ENCODE measurements around the gene CELA2B. TPM values are rescaled to one million over a fixed set of nuclear protein-coding genes. Genes with fewer than 3 reads are reported as not detected.
A peak's percentile ranks its signal among the peaks of the same experiment; 100 is the strongest.

CELA2B gene
- total and polyA plus RNA-seq, 4 donors = 0.45 to 0.77 (median 0.57) TPM; not detected in 1

- no peak overlapping the region for H3K27ac ChIP-seq (ENCODE audit: low read depth in 1 of 2, low read length in 2 of 2)
- no peaks in the 10 kb centered on the region for H3K9me3 ChIP-seq (ENCODE audit: control insufficient read depth, low read length)
- 98 to 100% methylated on average over 4 of the region's 4 CpGs for WGBS, 2 donors
- H3K27me3 ChIP-seq (ENCODE audit: control insufficient read depth in 1 of 2, insufficient read depth in 2 of 2, low read length in 1 of 2) = no peaks in the 10 kb centered on the region
- H3K4me3 ChIP-seq (ENCODE audit: low read length in 2 of 2) = no peak overlapping the region
- no peaks in the 10 kb centered on the region for H3K36me3 ChIP-seq (ENCODE audit: control insufficient read depth in 1 of 2, insufficient read depth in 2 of 2, low read length in 1 of 2)
- intact Hi-C loops (cut with DNase I) = loop anchor here (10.0 kb wide), 1 partner anchor 198 kb away; no protein-coding TSS in a partner anchor
- DNase-seq (peak in 1 of 2 donors; percentile 28), ATAC-seq (ENCODE audit: low FRiP score) (no peak)
- no peaks in the 10 kb centered on the region for H3K4me1 ChIP-seq (ENCODE audit: control insufficient read depth in 1 of 2, insufficient read depth in 2 of 2, low read length in 2 of 2)
Observed at GRCh38 chr1:15522551-15522950, 46.6 kb downstream of the CELA2B start.

GRCh38 chr1:15523104-15524020, 47.5 kb downstream of the CELA2B start:
- DNase-seq (peak in 1 of 2 donors; percentile 37), ATAC-seq (ENCODE audit: low FRiP score) (no peak)
- Histone ChIP-seq H3K36me3 (ENCODE audit: control insufficient read depth in 1 of 2, insufficient read depth in 2 of 2, low read length in 1 of 2) (no peaks in the 10 kb centered on the region), H3K27me3 (ENCODE audit: control insufficient read depth in 1 of 2, insufficient read depth in 2 of 2, low read length in 1 of 2) (no peaks in the 10 kb centered on the region), H3K4me1 (ENCODE audit: control insufficient read depth in 1 of 2, insufficient read depth in 2 of 2, low read length in 2 of 2) (no peaks in the 10 kb centered on the region), H3K27ac (ENCODE audit: low read depth in 1 of 2, low read length in 2 of 2) (peak overlapping the region in 1 of 2 donors; percentile 92), H3K4me3 (ENCODE audit: low read length in 2 of 2) (peak overlapping the region; percentile 88 to 91), H3K9me3 (ENCODE audit: control insufficient read depth, low read length) (no peaks in the 10 kb centered on the region)
- WGBS, 2 donors = 40 to 42% methylated on average over 18 of the region's 18 CpGs
- intact Hi-C loops (cut with DNase I) = loop anchor here (10.0 kb wide), 1 partner anchor 199 kb away; no protein-coding TSS in a partner anchor

GRCh38 chr1:15524021-15524282, 48.0 kb downstream of the CELA2B start, which contains the start of gene CASP9:
TSS of gene CASP9 (minus strand) at chr1:15524215. CDS start at chr1:15524200, 15 bp downstream.
- H3K9me3 ChIP-seq (ENCODE audit: control insufficient read depth, low read length) = no peaks in the 10 kb centered on the region
- intact Hi-C loops (cut with DNase I) = loop anchor here (10.0 kb wide), 1 partner anchor 199 kb away; no protein-coding TSS in a partner anchor
- no peak for ATAC-seq (ENCODE audit: low FRiP score)
- peak within 1 kb of the TSS; percentile 88 to 91 for H3K4me3 ChIP-seq (ENCODE audit: low read length in 2 of 2)
- no peaks in the 10 kb centered on the region for H3K36me3 ChIP-seq (ENCODE audit: control insufficient read depth in 1 of 2, insufficient read depth in 2 of 2, low read length in 1 of 2)
- DNase-seq = no peak
- peak within 1 kb of the TSS in 1 of 2 donors; percentile 100 for H3K27ac ChIP-seq (ENCODE audit: low read depth in 1 of 2, low read length in 2 of 2)
- no peaks in the 10 kb centered on the region for H3K4me1 ChIP-seq (ENCODE audit: control insufficient read depth in 1 of 2, insufficient read depth in 2 of 2, low read length in 2 of 2)
- WGBS, 2 donors = 0% methylated on average over 19 to 27 of the region's 27 CpGs
- H3K27me3 ChIP-seq (ENCODE audit: control insufficient read depth in 1 of 2, insufficient read depth in 2 of 2, low read length in 1 of 2) = no peaks in the 10 kb centered on the region

- Histone ChIP-seq H3K4me1 (ENCODE audit: control insufficient read depth in 1 of 2, insufficient read depth in 2 of 2, low read length in 2 of 2) (no peaks in the 10 kb centered on the region), H3K27ac (ENCODE audit: low read depth in 1 of 2, low read length in 2 of 2) (peak overlapping the region in 1 of 2 donors; percentile 100), H3K36me3 (ENCODE audit: control insufficient read depth in 1 of 2, insufficient read depth in 2 of 2, low read length in 1 of 2) (no peaks in the 10 kb centered on the region), H3K9me3 (ENCODE audit: control insufficient read depth, low read length) (no peaks in the 10 kb centered on the region), H3K27me3 (ENCODE audit: control insufficient read depth in 1 of 2, insufficient read depth in 2 of 2, low read length in 1 of 2) (no peaks in the 10 kb centered on the region), H3K4me3 (ENCODE audit: low read length in 2 of 2) (peak overlapping the region; percentile 88 to 91)
- 1 to 2% methylated on average over 39 to 87 of the region's 88 CpGs for WGBS, 2 donors
- DNase-seq (peak; percentile 100), ATAC-seq (ENCODE audit: low FRiP score) (peak; percentile 90)
- intact Hi-C loops (cut with DNase I) = loop anchor here (5.0 to 10.0 kb wide), 2 partner anchors 93 to 200 kb away; partner anchors contain the start of gene DDI2 (in 1 of the 2)
Observed at GRCh38 chr1:15524283-15525049, 48.6 kb downstream of the CELA2B start.

- 1 to 3% methylated on average over 40 of the region's 40 CpGs for WGBS, 2 donors
- Histone ChIP-seq H3K4me3 (ENCODE audit: low read length in 2 of 2) (peak overlapping the region; percentile 28 to 29), H3K36me3 (ENCODE audit: control insufficient read depth in 1 of 2, insufficient read depth in 2 of 2, low read length in 1 of 2) (no peaks in the 10 kb centered on the region), H3K4me1 (ENCODE audit: control insufficient read depth in 1 of 2, insufficient read depth in 2 of 2, low read length in 2 of 2) (no peaks in the 10 kb centered on the region), H3K27me3 (ENCODE audit: control insufficient read depth in 1 of 2, insufficient read depth in 2 of 2, low read length in 1 of 2) (no peaks in the 10 kb centered on the region), H3K27ac (ENCODE audit: low read depth in 1 of 2, low read length in 2 of 2) (peak overlapping the region; percentile 11 to 85), H3K9me3 (ENCODE audit: control insufficient read depth, low read length) (no peaks in the 10 kb centered on the region)
- ATAC-seq (ENCODE audit: low FRiP score) (peak; percentile 91), DNase-seq (peak; percentile 33 to 54)
- intact Hi-C loops (cut with DNase I) = loop anchor here (5.0 to 10.0 kb wide), 2 partner anchors 92 to 201 kb away; partner anchors contain the start of gene DDI2 (in 1 of the 2)
Observed at GRCh38 chr1:15525050-15526020, 49.4 kb downstream of the CELA2B start.

GRCh38 chr1:15526021-15526489, 50.2 kb downstream of the CELA2B start:
- intact Hi-C loops (cut with DNase I) = loop anchor here (5.0 to 10.0 kb wide), 2 partner anchors 91 to 201 kb away; partner anchors contain the start of gene DDI2 (in 1 of the 2)
- Histone ChIP-seq H3K4me3 (ENCODE audit: low read length in 2 of 2) (peak overlapping the region in 1 of 2 donors; percentile 36), H3K9me3 (ENCODE audit: control insufficient read depth, low read length) (no peaks in the 10 kb centered on the region), H3K27ac (ENCODE audit: low read depth in 1 of 2, low read length in 2 of 2) (peak overlapping the region in 1 of 2 donors; percentile 61), H3K36me3 (ENCODE audit: control insufficient read depth in 1 of 2, insufficient read depth in 2 of 2, low read length in 1 of 2) (no peaks in the 10 kb centered on the region), H3K4me1 (ENCODE audit: control insufficient read depth in 1 of 2, insufficient read depth in 2 of 2, low read length in 2 of 2) (no peaks in the 10 kb centered on the region), H3K27me3 (ENCODE audit: control insufficient read depth in 1 of 2, insufficient read depth in 2 of 2, low read length in 1 of 2) (no peaks in the 10 kb centered on the region)
- DNase-seq = peak in 1 of 2 donors; percentile 62
- ATAC-seq (ENCODE audit: low FRiP score) = no peak
- 9 to 12% methylated on average over 9 of the region's 9 CpGs for WGBS, 2 donors

GRCh38 chr1:15526490-15527339, 50.8 kb downstream of the CELA2B start, which contains the start of gene DNAJC16:
TSS of gene DNAJC16 (plus strand) at chr1:15526848. CDS start at chr1:15529106, 2,258 bp downstream.
- Histone ChIP-seq H3K4me1 (ENCODE audit: control insufficient read depth in 1 of 2, insufficient read depth in 2 of 2, low read length in 2 of 2) (no peaks in the 10 kb centered on the region), H3K27ac (ENCODE audit: low read depth in 1 of 2, low read length in 2 of 2) (peak within 1 kb of the TSS in 1 of 2 donors; percentile 74), H3K4me3 (ENCODE audit: low read length in 2 of 2) (peak within 1 kb of the TSS; percentile 40 to 80), H3K27me3 (ENCODE audit: control insufficient read depth in 1 of 2, insufficient read depth in 2 of 2, low read length in 1 of 2) (no peaks in the 10 kb centered on the region), H3K9me3 (ENCODE audit: control insufficient read depth, low read length) (no peaks in the 10 kb centered on the region), H3K36me3 (ENCODE audit: control insufficient read depth in 1 of 2, insufficient read depth in 2 of 2, low read length in 1 of 2) (no peaks in the 10 kb centered on the region)
- intact Hi-C loops (cut with DNase I) = loop anchor here (5.0 to 10.0 kb wide), 2 partner anchors 91 to 202 kb away; partner anchors contain the start of gene DDI2 (in 1 of the 2)
- ATAC-seq (ENCODE audit: low FRiP score) (peak; percentile 83), DNase-seq (peak; percentile 98 to 99)
- WGBS, 2 donors = 0 to 1% methylated on average over 65 of the region's 65 CpGs

All from aorta (tissue), 5 donors.